GM18519 (cell line): ENCODE results near the gene ITPR2.
"Not testable (repeated sequence)": the region's sequence is repeated elsewhere in the genome, so short reads cannot be mapped to it uniquely, and the experiment has no call there.

ENCODE experiments used
- ATAC-seq: cut with Tn5 transposase; IDR thresholded peaks from one replicate; pipeline ENCODE4 v1.9.1; 2021; ENCODE audit warnings: mild to moderate bottlenecking, moderate library complexity; ENCODE audit not compliant: unreplicated experiment, low FRiP score

The ITPR2 gene

GRCh38 chr12:26795910-26796309 is 37.1 kb downstream of the ITPR2 start:
- ATAC-seq: no peak

GRCh38 chr12:26791301-26791791 is 41.6 kb downstream of the ITPR2 start:
- ATAC-seq: no peak

GRCh38 chr12:26790645-26790994 is 42.4 kb downstream of the ITPR2 start:
- no peak for ATAC-seq

- ATAC-seq: no peak
Observed at GRCh38 chr12:26789731-26790644, 43.0 kb downstream of the ITPR2 start.

- no peak for ATAC-seq
Observed at GRCh38 chr12:26786865-26787514, 46.0 kb downstream of the ITPR2 start.

- ATAC-seq: no peak
Observed at GRCh38 chr12:26786491-26786864, 46.5 kb downstream of the ITPR2 start.

GRCh38 chr12:26783816-26784379 is 49.1 kb downstream of the ITPR2 start:
- not testable (repeated sequence) for ATAC-seq

GRCh38 chr12:26783131-26783526 is 49.9 kb downstream of the ITPR2 start:
- ATAC-seq: no peak

GRCh38 chr12:26782372-26783130 is 50.4 kb downstream of the ITPR2 start:
- no peak for ATAC-seq

GRCh38 chr12:26780656-26781055 is 52.3 kb downstream of the ITPR2 start:
- not testable (repeated sequence) for ATAC-seq

- not testable (repeated sequence) for ATAC-seq
Observed at GRCh38 chr12:26778173-26778775, 54.7 kb downstream of the ITPR2 start.

GRCh38 chr12:26777236-26777635 is 55.8 kb downstream of the ITPR2 start:
- no peak for ATAC-seq

- not testable (repeated sequence) for ATAC-seq
Observed at GRCh38 chr12:26775991-26776390, 57.0 kb downstream of the ITPR2 start.

- ATAC-seq: no peak
Observed at GRCh38 chr12:26773313-26774104, 59.5 kb downstream of the ITPR2 start.

GRCh38 chr12:26771861-26772260 is 61.1 kb downstream of the ITPR2 start:
- no peak for ATAC-seq

GRCh38 chr12:26770239-26771070 is 62.5 kb downstream of the ITPR2 start:
- no peak for ATAC-seq

GRCh38 chr12:26769611-26770010 is 63.4 kb downstream of the ITPR2 start:
- ATAC-seq: no peak
